ENCODE results near the gene ZDHHC11B.
"Not testable (repeated sequence)": the region's sequence is repeated elsewhere in the genome, so short reads cannot be mapped to it uniquely, and the experiment has no call there.

The ZDHHC11B gene, protein sequence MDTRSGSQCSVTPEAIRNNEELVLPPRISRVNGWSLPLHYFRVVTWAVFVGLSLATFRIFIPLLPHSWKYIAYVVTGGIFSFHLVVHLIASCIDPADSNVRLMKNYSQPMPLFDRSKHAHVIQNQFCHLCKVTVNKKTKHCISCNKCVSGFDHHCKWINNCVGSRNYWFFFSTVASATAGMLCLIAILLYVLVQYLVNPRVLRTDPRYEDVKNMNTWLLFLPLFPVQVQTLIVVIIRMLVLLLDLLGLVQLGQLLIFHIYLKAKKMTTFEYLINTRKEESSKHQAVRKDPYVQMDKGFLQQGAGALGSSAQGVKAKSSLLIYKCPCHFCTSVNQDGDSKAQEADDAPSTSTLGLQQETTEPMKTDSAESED

DNA sequence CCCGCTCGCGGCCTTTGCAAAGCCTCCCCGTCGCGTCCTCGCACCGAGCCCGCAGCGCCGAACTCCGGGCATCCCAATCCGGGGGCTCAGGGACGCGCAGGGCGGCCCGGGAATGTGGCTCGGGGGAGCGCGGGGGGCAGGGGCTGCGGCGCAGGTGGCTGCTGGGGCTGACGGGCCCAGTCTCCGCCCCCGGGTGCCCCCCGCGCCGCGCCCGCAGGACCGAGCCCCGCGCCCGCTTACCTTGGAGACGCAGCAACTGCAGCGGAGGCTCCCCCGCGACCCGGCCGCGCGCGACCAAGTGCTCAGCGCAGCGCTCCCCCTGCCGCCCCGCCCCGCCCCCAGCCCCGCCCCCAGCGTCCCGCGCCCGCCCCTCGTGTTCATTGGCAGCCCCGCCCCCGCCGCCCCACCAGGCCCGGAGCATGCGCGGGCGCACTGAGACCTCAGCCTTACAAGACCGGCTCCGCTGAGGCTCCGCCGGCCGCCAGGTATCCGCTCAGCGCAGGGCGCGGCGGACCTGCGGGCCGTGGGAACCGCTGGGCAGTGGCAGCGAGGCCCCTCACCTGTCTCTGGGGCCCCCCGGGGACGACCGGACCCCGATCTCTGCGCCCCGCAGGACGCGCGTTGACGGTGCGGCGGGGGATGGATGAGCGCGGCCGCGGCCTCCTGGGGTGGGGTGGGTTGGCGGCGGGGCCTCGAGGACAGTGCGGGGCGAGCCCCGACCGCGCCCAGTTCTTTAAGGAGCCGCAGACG, at the start of gene ZDHHC11B:
TSS of gene ZDHHC11B (minus strand) at position 302 of the 750 bp plus-strand sequence. CDS start 17,810 bp downstream, outside the sequence.
- peak; percentile 18 for DNase-seq (ENCODE audit: low read depth)
- H3K4me3 ChIP-seq (ENCODE audit: low read depth, low read length): peak within 1 kb of the TSS; percentile 41

DNA sequence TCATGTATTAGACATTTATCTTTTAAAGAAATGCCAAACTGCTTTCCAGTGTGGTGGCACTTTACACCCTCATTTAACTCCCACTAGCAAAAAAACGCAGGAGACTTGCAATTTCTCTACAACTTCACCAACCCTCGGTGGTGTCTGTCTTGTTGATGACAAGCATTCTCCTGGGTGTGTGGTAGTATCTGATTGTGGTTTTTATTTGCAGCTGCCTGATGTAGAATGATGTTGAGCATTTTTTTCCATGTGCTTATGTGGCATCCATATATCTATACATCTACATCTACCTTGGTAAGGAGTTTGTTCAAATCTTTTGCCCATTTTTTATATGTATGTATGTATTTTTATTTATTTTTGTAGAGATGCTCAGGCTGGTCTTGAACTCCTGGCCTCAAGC, 49.5 kb upstream of the ZDHHC11B start:
- not testable (repeated sequence) for DNase-seq (ENCODE audit: low read depth); H3K4me3 ChIP-seq (ENCODE audit: low read depth, low read length)

DNA sequence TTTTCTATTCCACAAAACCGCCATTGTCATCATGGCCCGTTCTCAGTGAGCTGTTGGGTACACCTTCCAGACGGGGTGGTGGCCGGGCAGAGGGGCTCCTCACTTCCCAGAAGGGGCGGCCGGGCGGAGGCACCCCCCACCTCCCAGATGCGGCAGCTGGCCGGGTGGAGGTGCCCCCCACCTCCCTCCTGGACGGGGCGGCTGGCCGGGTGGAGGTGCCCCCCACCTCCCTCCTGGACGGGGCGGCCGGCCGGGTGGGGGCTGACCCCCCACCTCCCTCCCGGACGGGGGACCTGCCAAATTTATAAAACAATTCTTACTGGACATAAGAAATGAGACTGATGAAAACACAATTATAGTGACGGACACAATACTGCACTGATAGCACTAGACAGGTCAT, 43.7 kb upstream of the ZDHHC11B start:
- DNase-seq (ENCODE audit: low read depth); H3K4me3 ChIP-seq (ENCODE audit: low read depth, low read length): not testable (repeated sequence)

DNA sequence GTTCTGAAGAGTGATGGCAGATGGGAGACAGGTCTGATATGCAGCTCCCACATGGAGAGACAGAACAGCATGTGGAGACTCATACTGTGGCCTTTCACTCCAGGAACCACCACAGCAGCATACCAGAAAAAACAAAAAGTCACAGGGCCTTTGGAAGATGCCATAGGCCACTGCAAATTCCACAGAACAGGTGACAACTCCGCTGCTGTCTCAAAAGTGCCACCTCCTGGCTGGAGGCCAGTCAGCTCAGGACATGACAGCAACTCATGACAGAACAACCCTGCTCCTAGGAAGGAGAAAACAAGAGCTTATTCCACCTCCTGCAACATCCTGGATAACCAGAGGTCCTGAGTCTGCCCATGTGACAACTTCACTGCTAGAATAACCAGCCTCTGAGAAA, 41.0 kb upstream of the ZDHHC11B start:
- DNase-seq (ENCODE audit: low read depth); H3K4me3 ChIP-seq (ENCODE audit: low read depth, low read length): not testable (repeated sequence)

DNA sequence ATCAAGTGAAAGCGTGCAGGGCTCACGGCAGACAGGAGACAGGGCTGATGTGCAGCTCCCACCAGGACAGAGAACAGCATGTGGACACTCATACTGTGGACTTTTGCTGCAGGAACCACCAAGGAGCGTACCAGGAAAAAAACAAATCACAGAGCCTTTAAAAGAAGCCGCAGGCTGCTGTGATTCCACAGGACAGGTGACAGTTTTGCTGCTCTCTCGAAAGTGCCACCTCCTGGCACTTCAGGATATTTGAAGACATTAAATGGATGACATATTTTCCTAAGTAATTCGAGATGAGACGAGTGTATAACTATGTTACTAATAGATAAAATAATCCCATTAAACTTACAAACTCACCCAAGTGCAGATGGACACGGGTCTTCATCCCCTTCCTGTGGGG, 37.0 kb upstream of the ZDHHC11B start:
- no peak for DNase-seq (ENCODE audit: low read depth)
- TF ChIP-seq, protein P1, sequence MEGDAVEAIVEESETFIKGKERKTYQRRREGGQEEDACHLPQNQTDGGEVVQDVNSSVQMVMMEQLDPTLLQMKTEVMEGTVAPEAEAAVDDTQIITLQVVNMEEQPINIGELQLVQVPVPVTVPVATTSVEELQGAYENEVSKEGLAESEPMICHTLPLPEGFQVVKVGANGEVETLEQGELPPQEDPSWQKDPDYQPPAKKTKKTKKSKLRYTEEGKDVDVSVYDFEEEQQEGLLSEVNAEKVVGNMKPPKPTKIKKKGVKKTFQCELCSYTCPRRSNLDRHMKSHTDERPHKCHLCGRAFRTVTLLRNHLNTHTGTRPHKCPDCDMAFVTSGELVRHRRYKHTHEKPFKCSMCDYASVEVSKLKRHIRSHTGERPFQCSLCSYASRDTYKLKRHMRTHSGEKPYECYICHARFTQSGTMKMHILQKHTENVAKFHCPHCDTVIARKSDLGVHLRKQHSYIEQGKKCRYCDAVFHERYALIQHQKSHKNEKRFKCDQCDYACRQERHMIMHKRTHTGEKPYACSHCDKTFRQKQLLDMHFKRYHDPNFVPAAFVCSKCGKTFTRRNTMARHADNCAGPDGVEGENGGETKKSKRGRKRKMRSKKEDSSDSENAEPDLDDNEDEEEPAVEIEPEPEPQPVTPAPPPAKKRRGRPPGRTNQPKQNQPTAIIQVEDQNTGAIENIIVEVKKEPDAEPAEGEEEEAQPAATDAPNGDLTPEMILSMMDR (IDR thresholded peaks at IDR 0.05; ENCODE audit: low read depth, low read length, missing control alignments): no peak
- H3K4me3 ChIP-seq (ENCODE audit: low read depth, low read length): no peak overlapping the region

DNA sequence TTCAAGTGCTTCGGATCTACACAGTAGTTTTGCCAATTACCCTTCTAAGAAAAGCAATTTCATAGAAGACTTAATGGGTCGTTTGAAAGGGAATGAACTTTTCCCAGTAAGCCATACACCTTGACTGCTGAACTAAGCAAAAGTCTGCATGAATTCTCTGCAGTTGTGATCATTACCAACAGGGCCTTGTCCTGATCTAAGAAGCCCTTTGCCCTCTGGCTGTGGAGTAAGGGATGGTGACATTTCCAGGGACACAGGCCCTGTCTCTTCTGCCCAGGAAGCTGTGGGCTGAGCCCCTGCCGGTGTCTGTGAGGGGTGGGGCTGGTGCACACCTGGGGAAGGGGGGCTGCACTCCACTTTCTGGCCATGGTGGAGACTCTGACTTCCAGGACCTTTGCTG, 35.7 kb upstream of the ZDHHC11B start:
- DNase-seq (ENCODE audit: low read depth): no peak
- H3K4me3 ChIP-seq (ENCODE audit: low read depth, low read length): no peak overlapping the region
- TF ChIP-seq, protein P1 (IDR thresholded peaks at IDR 0.05; ENCODE audit: low read depth, low read length, missing control alignments): no peak

DNA sequence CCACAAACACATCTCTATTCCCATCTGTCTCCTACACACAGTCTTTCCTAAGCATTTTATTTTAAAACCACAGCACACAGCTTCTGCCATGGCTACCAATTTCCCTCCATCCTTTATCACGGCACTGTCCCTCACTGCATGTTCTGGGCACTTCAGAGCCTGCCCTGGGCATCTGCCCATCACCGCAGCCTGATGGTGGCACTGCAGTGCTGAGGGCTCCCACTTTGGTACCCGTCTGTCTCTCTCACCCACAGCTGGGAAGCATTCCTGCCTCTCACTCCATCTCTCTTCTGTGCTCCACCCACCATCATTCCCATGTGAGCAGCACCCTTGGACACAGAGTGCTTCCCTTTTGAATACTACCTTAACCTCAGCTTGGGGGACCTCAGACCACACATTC, 34.5 kb upstream of the ZDHHC11B start:
- no peak for DNase-seq (ENCODE audit: low read depth)
- no peak overlapping the region for H3K4me3 ChIP-seq (ENCODE audit: low read depth, low read length)
- TF ChIP-seq, protein P1 (IDR thresholded peaks at IDR 0.05; ENCODE audit: low read depth, low read length, missing control alignments): no peak

DNA sequence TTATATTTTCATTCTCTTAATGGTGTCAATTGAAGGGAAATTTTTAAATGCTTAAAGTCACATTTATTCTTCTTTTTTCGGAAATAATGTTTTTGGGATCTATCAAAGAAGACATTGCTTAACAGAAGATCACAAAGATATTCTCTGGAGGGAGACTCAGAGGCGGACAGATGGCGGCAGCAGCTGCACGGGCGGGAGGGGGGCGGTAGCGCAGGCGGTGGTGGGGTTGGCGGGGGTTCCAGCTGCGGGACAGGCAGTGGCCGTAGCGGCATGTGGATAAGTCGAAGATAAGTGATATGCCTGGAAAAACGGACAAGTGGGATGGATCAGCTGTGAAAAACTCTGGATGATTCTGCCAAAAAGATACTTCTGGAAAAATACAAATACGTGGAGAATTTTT, 31.6 kb upstream of the ZDHHC11B start:
- DNase-seq (ENCODE audit: low read depth): no peak
- no peak overlapping the region for H3K4me3 ChIP-seq (ENCODE audit: low read depth, low read length)
- TF ChIP-seq, protein P1 (IDR thresholded peaks at IDR 0.05; ENCODE audit: low read depth, low read length, missing control alignments): no peak

DNA sequence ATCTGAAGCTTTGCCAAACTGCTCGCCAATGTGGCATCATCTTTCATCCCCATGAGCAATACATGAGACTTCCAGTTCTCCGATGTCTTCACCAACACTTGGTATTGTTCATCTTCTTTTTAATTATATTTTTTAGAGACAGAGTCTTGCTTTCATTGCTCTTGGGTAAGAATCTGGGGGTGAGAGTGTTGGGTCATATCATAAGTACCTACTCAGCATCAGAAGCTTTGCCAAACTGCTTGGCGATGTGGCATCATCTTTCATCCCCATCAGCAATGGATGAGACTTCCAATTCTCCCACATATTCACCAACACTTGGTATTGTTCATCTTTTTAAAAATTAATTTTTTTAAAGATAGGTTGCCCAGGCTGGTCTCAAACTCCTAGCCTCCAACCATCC, 30.9 kb upstream of the ZDHHC11B start:
- TF ChIP-seq, protein P1 (IDR thresholded peaks at IDR 0.05; ENCODE audit: low read depth, low read length, missing control alignments): no peak
- no peak for DNase-seq (ENCODE audit: low read depth)
- no peak overlapping the region for H3K4me3 ChIP-seq (ENCODE audit: low read depth, low read length)

DNA sequence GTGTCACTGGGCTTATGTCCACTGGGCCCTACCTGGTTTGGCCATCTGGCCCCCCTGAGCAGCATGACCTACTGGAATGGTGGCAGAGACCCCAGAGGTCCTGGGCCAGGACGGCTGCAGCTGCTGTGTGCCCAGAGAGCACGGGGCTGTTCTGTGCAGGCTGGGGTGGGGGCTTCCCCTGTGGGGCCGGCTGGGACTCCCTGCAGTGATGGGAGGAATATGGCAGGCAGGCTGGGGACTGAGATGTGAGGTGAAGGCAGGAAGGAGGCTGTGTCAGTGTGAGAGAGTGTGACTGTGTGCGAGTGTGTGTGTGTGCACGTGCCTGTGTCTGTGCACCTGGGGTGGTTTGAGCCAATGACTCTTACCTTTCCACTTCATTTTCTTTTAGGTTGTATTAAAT, 29.0 kb upstream of the ZDHHC11B start:
- not testable (repeated sequence) for DNase-seq (ENCODE audit: low read depth); H3K4me3 ChIP-seq (ENCODE audit: low read depth, low read length)

DNA sequence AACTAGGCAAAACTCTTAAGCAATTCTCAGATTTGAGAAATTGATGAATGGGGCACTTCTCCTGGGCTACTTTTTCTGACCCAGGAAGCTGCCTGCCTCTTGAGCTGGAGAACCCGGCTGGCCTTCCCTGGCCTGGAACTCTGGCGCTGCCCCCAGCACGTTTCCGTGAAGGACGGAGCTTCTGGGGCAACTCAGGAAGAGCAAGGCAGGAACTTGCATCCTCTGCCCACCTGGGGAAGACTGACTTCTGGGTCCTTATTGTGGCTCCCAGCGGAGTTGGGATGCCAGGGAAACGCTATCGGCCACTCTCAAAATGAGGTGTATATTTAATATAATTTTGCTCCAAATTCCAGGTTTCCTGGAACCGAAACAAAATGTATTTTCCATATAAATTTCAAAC, 26.9 kb upstream of the ZDHHC11B start:
- not testable (repeated sequence) for DNase-seq (ENCODE audit: low read depth); H3K4me3 ChIP-seq (ENCODE audit: low read depth, low read length)

DNA sequence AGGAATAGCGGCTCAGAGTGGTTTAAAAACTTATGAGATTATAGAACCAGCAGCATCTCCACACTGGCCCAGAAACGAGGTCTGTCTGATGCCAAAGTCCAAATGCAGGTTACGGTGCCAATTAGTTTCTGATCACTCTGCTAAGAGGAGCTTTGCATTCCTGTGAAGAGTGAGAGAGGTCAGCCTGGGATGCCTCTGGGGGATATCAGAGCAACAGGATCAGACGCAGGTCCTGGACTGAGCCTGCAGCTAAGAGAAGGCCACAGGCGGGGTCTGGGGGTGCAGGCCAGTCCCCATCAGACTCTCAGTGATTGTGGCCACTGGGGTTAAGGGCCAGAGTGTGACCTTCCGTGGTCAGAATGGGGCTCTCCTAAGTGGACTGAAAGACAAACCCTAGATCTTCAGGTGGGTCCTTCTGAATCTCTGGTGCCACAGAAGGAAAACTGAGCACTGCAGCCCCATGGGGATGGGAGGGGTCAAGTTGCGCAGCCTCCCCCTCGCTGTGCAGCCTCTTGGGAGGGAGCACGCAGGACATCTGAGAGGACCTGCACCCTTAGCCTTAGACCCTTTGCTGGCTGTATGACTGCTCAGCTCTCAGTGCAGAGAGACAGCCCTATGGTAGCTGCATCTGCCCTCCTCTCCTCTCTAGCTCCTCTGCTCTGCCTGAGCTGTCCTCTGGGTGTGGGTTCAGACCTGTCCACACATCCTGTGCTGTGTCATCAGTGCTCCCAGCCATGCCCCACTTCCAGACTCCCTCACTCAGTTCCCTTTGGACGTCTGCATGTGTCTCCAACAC, 23.4 kb upstream of the ZDHHC11B start:
- not testable (repeated sequence) for H3K4me3 ChIP-seq (ENCODE audit: low read depth, low read length); DNase-seq (ENCODE audit: low read depth)

Measured in GM12864 (cell line).